HG02798 (cell line): ENCODE data around the gene PTH1R.

Source experiments
- ATAC-seq: cut with Tn5 transposase; IDR thresholded peaks from one replicate; pipeline ENCODE4 v1.9.1; 2021; ENCODE audit warnings: mild to moderate bottlenecking; ENCODE audit not compliant: unreplicated experiment, poor library complexity

The PTH1R gene

DNA sequence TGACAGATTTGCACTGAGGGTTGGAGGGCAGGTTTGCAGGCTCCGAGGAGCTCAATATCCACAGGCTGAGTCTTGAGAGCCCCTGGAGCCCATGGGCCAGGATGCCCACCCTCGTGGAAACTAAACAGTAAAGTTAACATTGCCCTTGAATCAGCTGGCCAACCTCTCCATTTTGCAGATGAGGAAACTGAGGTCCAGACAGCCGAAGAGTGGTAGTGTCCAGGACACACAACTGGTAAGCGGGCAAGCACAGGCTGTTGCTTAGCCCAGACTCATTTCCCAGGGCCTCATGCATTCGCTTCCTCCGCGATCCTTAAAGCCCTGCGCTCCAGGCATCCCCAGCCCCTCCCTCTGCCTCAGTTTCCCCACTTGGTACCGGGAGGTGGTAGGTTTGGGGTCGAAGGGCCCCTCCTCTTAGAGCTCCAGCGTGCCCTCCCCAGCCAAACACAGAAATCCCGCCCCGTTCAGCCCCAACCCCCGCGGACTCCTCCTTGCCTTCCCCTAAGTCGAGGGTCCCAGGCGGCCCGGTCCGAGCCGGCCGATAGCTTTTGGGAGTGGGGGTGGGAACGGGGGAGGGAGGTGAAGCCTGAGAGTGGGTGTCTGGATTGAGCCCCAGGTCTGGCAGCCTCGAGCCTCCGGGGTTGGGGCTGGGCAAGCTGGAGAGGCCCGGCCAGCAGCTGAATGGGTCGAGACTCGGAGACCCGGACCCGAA is 3.5 kb downstream of the PTH1R start:
- no peak for ATAC-seq

- no peak for ATAC-seq
These were observed 4.3 kb downstream of the PTH1R start for GRCh38 chr3:46881596-46882376.

- no peak for ATAC-seq
These were observed 5.0 kb downstream of the PTH1R start for GRCh38 chr3:46882377-46883053.

DNA sequence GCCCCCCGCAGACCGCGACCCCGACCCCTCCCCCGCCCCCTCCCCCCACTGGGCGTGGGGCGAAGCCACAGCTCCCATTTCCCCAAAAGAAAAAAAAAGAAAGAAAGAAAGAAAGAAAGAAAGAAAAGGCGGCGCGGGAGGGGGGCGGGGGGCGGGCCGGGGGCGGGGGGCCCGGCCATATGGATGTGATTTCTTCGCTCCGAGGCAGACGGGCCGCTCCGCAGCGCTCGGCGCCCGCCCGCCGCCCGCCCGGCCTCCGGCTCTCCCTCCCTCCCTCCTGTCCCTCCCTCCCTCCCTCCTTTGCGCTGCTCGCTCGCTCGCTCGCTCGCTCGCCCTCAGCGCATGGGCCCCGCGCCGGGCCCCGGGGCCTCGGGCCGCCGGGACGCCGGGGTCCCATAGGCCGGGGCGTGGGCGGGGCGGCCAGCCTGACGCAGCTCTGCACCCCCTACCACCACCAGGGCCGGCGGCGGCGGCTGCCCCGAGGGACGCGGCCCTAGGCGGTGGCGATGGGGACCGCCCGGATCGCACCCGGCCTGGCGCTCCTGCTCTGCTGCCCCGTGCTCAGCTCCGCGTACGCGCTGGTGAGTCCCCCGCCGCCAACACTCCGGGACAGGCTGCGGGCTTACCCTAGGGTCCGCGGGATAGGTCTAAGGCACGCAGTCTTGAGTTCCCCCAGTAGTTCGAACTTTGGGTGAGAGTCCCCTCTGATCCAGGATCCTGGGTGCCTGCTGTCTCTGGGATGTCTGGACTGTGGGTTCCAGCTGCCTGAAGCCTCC is 5.7 kb downstream of the PTH1R start:
- no peak for ATAC-seq

DNA sequence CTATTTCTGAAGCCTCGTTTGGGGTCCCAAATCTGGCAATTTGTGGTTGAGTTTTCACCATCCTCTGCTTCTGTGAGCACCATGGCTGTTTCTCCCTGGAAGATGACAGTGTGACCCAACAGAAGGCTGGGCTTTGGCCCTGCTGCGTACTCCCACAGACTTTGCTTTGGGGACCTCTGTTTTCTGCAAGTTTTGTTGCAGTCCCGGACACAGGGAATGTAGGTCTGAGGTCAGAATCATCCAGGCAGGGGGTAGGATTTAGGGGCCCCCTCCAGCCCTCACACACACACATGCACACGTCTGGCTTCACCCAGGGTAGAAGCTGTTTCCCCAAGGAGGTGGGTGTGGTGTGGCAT is 6.3 kb downstream of the PTH1R start:
- no peak for ATAC-seq

- ATAC-seq = no peak
These were observed 6.9 kb downstream of the PTH1R start for GRCh38 chr3:46884427-46884826.

- ATAC-seq = no peak
These were observed 7.4 kb downstream of the PTH1R start for GRCh38 chr3:46884929-46885328.

GRCh38 chr3:46885612-46886011 is 8.1 kb downstream of the PTH1R start:
- ATAC-seq = no peak

GRCh38 chr3:46887980-46888494 is 10.5 kb downstream of the PTH1R start:
- no peak for ATAC-seq

- no peak for ATAC-seq
These were observed 11.2 kb downstream of the PTH1R start for GRCh38 chr3:46888705-46889104.

DNA sequence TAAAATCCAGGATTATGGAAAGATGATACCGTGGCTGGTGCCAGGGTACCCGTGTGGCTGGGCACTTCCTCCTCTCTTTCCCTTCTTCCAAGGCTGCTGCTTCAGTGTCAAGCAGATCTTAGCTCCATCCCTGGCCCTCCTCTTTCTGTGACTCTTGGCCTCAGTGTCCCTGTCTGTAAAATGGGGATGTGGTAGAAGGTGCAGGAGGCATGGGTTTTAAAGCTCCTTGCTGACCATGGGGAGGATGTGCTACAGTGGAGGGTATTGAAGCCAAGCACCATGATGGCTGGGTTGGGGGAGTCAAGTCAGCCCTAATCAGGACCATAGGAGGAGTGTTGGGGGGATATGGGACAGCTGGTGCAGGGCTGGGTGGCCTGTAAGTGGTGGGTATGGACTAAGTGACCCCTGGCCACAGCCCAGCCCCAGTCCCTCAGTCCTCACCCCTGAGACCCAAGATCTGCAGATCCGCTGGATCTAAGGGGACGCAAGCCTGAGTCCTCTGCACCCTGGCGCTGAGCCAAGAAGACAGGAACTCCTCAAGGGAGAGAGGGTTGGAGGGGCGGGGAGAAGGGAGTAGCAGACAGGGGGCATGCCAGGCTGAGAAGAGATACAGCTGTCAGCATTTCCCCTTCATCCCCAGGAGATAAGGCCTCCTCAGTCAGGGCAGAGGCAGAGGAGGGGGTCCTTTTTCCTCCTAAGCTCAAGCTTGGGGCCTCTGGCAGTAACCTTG is 12.0 kb downstream of the PTH1R start:
- ATAC-seq = no peak

DNA sequence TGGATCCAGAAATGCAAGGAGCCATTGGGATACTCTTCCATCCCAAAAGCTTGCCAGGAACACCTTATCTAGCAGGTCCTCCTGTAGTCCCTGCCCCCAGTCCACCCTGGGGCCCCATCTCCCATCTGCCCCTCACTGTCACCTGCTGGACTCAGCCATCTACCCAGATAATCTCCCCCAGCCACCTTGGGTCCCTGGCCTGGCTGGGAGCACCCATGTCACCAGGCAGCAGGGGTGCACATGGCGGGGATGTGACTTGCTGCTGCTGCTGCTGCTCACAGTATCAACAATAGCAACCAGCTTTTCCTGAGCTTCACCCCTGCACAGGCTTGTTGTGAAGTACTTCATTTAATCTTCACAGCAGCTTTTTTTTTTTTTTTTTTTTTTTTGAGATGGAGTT is 12.6 kb downstream of the PTH1R start:
- no peak for ATAC-seq

- ATAC-seq = no peak
These were observed 13.6 kb downstream of the PTH1R start for GRCh38 chr3:46891132-46891531.

- ATAC-seq = no peak
These were observed 15.0 kb downstream of the PTH1R start for GRCh38 chr3:46892285-46893145.

GRCh38 chr3:46893146-46893748 is 15.7 kb downstream of the PTH1R start:
- no peak for ATAC-seq

DNA sequence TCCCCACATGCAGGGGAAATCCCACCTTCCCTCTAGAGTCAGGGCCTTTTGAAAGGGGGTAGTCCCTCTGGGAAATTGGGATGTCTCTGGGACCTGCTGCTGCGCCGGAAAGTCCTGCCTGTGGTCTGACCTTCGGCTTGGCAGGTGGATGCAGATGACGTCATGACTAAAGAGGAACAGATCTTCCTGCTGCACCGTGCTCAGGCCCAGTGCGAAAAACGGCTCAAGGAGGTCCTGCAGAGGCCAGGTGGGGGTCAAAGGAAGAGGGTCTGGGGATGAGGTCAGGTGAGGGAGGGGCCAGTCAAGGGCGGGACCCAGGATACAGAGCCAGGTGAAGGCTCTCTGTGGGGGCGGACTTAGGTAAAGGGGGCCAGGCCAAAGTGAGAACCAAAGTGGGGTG is 16.2 kb downstream of the PTH1R start:
- ATAC-seq = no peak

DNA sequence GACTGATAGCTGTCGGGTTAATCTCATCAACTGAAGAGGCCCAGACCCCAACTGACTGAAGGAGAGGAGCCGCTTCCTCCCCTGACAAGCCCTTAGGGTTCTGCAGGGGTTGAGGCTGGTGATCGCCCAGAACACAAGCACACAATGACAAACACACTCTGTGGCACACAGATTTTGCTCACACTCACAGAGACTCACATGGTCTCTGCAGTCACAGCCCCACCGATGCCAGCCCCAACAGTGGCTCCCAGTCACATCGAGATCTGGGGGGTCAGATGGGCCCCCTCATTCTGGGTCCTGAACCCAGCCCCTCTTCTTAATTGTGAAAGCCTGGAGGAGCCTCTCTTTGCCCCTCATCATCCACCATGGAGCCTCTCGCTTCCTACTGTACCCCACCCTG is 16.7 kb downstream of the PTH1R start:
- no peak for ATAC-seq

- ATAC-seq = no peak
These were observed 17.7 kb downstream of the PTH1R start for GRCh38 chr3:46895204-46895660.
